Transverse colon (tissue), 4 donors: ENCODE measurements around the gene PRRX1.

Source experiments
- CTCF ChIP-seq, 5 experiments: fragments of 200-600 bp in 3 of 5; fragments of 450-650 bp in 2 of 5; sonication (generic) in 3 of 5; IDR thresholded peaks; 1 replicate in 2 of 5; 2 replicates in 3 of 5; pipeline ENCODE4 v1.5.1; 2016 to 2017; ENCODE audit warnings: antibody characterized with exemption in 5 of 5, inconsistent platforms in 3 of 5, mild to moderate bottlenecking in 2 of 5, moderate library complexity in 1 of 5
- EP300 ChIP-seq: sonication (generic); formaldehyde crosslinking; IDR thresholded peaks from one replicate; pipeline ENCODE4 v1.6.1; 2017; ENCODE audit warnings: antibody characterized with exemption, low read depth
- POLR2A ChIP-seq: fragments of 450-650 bp; IDR thresholded peaks from one replicate; pipeline ENCODE4 v1.6.1; 2016; ENCODE audit warnings: antibody characterized with exemption, mild to moderate bottlenecking, moderate library complexity
- POLR2AphosphoS5 ChIP-seq, 3 donors: sonication (generic); formaldehyde crosslinking; IDR thresholded peaks; one replicate each; pipeline ENCODE4 v1.6.1; 2016; ENCODE audit warnings: antibody characterized with exemption in 3 of 3

GRCh38 chr1:170714163-170714562 lies 50.2 kb downstream of the PRRX1 start:
- TF ChIP-seq EP300 (no peak), POLR2AphosphoS5 (IDR thresholded peaks at IDR 0.05) (no peak), POLR2A (no peak), CTCF (IDR thresholded peaks at IDR 0.05) (no peak)
